MM.1S (cell line): ENCODE data around the gene C10orf88.

Experiments used
- CTCF ChIP-seq: fragments of 300-600 bp; sonication (generic); IDR thresholded peaks from 2 replicates; pipeline ENCODE4 v1.5.1; 2016; ENCODE audit warnings: antibody characterized with exemption, low read length, mixed read lengths
- EZH2 ChIP-seq: fragments of 300-600 bp; sonication (generic); optimal IDR thresholded peaks from 2 replicates; pipeline ENCODE3; 2017; ENCODE audit warnings: low read depth, mild to moderate bottlenecking, antibody characterized with exemption, low read length, mixed read lengths
- EZH2phosphoT487 ChIP-seq: fragments of 300-600 bp; sonication (generic); IDR thresholded peaks from 2 replicates; pipeline ENCODE4 v1.6.1; 2018; ENCODE audit warnings: antibody characterized with exemption, low read length

GRCh38 chr10:122981066-122981464 is 27.0 kb upstream of the C10orf88 start:
- TF ChIP-seq CTCF = peak; percentile 50
- TF ChIP-seq EZH2 = no peak
- TF ChIP-seq EZH2phosphoT487 = no peak
